Stomach (tissue), 9 donors: Measurements from ENCODE around the gene AIF1L. TPM values are rescaled to one million over a fixed set of nuclear protein-coding genes. Genes with fewer than 3 reads are reported as not detected.

Experiments
- DNase-seq, 2 donors: peaks; one replicate each; pipeline versions ENCODE4 v3.0.0 to v3.0.0-alpha.2; 2013 to 2019
- H3K27ac ChIP-seq, 5 donors: fragments of 200-600 bp in 4 of 5; sonication (generic) in 4 of 5; one replicate each; pipeline ENCODE4 v1.5.1; 2013 to 2019; ENCODE audit warnings: mild to moderate bottlenecking in 1 of 5, moderate library complexity in 1 of 5
- H3K27me3 ChIP-seq, 3 donors: fragments of 200-600 bp; sonication (generic); one replicate each; pipeline ENCODE4 v1.5.1; 2017 to 2019; ENCODE audit warnings: mixed run types in 1 of 3
- H3K36me3 ChIP-seq, 4 donors: fragments of 200-600 bp; sonication (generic); 1 replicate in 3 of 4; 2 replicates in 1 of 4; pipeline ENCODE4 v1.5.1; 2016 to 2019
- H3K4me1 ChIP-seq, 4 donors: fragments of 200-600 bp; sonication (generic); one replicate each; pipeline ENCODE4 v1.5.1; 2016 to 2019
- H3K4me3 ChIP-seq, 4 donors: fragments of 200-600 bp; sonication (generic) in 3 of 4; one replicate each; pipeline ENCODE4 v1.5.1; 2016 to 2019; ENCODE audit warnings: mild to moderate bottlenecking in 1 of 4
- H3K9me3 ChIP-seq, 4 donors: fragments of 200-600 bp; sonication (generic); one replicate each; pipeline ENCODE4 v1.5.1; 2016 to 2019
- EP300 ChIP-seq: sonication (generic); formaldehyde crosslinking; IDR thresholded peaks from one replicate; pipeline ENCODE4 v1.6.1; 2017; ENCODE audit warnings: antibody characterized with exemption
- POLR2A ChIP-seq, 4 donors: fragments of 450-650 bp; IDR thresholded peaks; one replicate each; pipeline ENCODE4 v1.6.1; 2016; ENCODE audit warnings: antibody characterized with exemption in 4 of 4, control low read depth in 2 of 4, mild to moderate bottlenecking in 1 of 4, moderate library complexity in 1 of 4
- POLR2AphosphoS5 ChIP-seq, 3 donors: sonication (generic); formaldehyde crosslinking; IDR thresholded peaks; one replicate each; pipeline ENCODE4 v1.6.1; 2016; ENCODE audit warnings: antibody characterized with exemption in 3 of 3
- WGBS, 5 donors: extraction: QIAGEN DNeasy Blood & Tissue Kit in 3 of 5; methylation state at CpG; one replicate each; pipeline versions ENCODE4 v1.1.5 to v1.1.7; 2013 to 2018; 5-methylcytosine and 5-hydroxymethylcytosine counted together
- intact Hi-C: fragments of 100-400 bp; cut with DNase I; formaldehyde crosslinking; loops from one replicate; pipeline ENCODE4 v1.15.1; 2023; ENCODE audit warnings: low total_unique reads
- polyA plus RNA-seq, 3 donors: library from polyadenylated mRNA; stranded (reverse); fragments of 200-250 nt; gene quantifications; one replicate each; pipeline ENCODE4 v1.2.3, GENCODE V29; 2013
- total RNA-seq, 5 donors: library from RNA; depleted of rRNA; stranded (reverse); fragments of >200 nt; gene quantifications; one replicate each; pipeline versions ENCODE4 v1.1.0 to v1.2.3, GENCODE V29; 2014 to 2016
- TF ChIP-seq, protein P1 (sequence below), 7 experiments: fragments of 450-650 bp in 4 of 7; fragments of 200-600 bp in 3 of 7; sonication (generic) in 3 of 7; IDR thresholded peaks; one replicate each; pipeline ENCODE4 v1.5.1; 2016 to 2019; ENCODE audit warnings: antibody characterized with exemption in 7 of 7, control low read depth in 2 of 7, mild to moderate bottlenecking in 1 of 7
- donor health status: healthy with polysubstance abuse.
- donor health status: Bipolar disorder and iron deficiency.
- donor health status: healthy.

AIF1L gene
- total and polyA plus RNA-seq, 8 donors: 1.2 to 18.4 (median 9.0) TPM; not detected in 2

DNA sequence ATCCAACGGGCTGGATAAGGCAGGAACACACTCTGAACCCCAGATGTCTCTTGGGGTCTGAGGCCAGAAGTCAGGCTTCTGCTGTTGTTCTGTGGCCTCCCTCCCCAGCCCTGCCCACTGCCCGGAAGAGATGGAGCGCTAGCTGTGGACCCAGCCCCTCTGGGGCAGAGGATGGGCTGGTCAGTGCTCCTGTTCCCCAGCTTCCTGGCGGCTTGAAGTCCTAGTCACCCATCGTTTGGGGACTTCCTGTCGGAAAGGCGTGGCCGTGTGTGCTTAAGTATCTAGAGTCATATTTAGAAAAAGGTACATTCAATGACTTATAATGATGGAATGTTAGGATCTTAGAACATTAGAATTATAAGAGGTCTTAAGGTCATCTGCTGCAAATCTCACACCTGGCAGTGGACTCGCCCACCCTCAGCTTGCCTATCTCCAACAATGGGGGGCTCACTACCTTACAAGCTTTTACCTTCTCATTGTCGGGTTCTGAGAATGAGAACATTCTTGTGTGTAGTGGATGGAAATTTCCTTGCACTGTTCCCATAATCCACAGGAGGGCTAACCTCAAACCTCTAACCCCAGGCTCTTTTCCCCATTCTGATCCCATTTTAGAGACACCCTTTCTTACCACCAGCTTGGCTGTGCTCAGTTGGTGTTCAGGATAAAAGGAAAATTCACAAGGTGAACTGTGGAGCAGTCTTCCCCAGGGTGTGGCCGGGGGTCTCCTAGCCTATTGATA is 13.4 kb upstream of the AIF1L start:
- Histone ChIP-seq H3K9me3 (no peaks in the 10 kb centered on the region), H3K27ac (no peak overlapping the region), H3K4me1 (no peaks in the 10 kb centered on the region), H3K36me3 (no peaks in the 10 kb centered on the region), H3K4me3 (no peak overlapping the region), H3K27me3 (peaks cover 0 to 19% (median 0%) of the 10 kb centered on the region in 3 donors)
- 46 to 56% (median 54%) methylated on average over 9 to 11 of the region's 11 CpGs for WGBS, 5 donors
- TF ChIP-seq POLR2A (IDR thresholded peaks at IDR 0.05) (no peak), POLR2AphosphoS5 (IDR thresholded peaks at IDR 0.05) (no peak), EP300 (no peak)
- TF ChIP-seq, protein P1, sequence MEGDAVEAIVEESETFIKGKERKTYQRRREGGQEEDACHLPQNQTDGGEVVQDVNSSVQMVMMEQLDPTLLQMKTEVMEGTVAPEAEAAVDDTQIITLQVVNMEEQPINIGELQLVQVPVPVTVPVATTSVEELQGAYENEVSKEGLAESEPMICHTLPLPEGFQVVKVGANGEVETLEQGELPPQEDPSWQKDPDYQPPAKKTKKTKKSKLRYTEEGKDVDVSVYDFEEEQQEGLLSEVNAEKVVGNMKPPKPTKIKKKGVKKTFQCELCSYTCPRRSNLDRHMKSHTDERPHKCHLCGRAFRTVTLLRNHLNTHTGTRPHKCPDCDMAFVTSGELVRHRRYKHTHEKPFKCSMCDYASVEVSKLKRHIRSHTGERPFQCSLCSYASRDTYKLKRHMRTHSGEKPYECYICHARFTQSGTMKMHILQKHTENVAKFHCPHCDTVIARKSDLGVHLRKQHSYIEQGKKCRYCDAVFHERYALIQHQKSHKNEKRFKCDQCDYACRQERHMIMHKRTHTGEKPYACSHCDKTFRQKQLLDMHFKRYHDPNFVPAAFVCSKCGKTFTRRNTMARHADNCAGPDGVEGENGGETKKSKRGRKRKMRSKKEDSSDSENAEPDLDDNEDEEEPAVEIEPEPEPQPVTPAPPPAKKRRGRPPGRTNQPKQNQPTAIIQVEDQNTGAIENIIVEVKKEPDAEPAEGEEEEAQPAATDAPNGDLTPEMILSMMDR (IDR thresholded peaks at IDR 0.05): no peak
- no peak for DNase-seq
- intact Hi-C loops: no loop called here

DNA sequence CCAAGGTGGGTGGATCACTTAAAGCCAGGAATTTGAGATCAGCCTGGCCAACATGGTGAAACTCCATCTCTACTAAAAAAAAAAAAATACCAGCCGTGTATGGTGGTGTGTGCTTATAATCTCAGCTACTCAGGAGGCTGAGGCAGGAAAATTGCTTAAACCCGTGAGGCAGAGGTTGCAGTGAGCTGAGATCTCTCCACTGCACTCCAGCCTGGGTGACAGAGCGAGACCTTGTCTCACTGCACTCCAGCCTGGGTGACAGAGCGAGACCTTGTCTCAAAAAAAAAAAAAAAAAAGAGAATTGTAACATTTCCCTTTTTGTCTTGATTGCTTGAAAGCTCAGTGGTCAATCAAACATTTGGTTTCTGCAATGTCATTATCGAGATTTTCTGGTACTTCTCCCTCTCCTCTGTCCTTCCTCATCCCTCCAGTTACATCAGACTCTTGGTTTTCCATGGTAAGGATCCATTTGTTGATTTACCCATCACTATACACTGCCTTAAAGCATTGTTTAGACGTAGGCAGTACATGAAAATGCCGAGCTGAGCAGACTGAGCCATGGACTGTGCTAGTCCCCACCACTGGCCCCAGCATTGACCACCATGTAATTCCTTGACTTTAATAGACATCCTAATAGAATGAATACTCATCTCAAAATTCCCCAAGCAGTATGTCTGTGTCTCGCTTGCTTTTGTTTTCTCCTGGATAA is 11.5 kb upstream of the AIF1L start:
- no peaks in the 10 kb centered on the region for H3K4me1 ChIP-seq
- H3K36me3 ChIP-seq: no peaks in the 10 kb centered on the region
- no peak overlapping the region for H3K27ac ChIP-seq
- H3K27me3 ChIP-seq: peaks cover 0 to 20% (median 0%) of the 10 kb centered on the region in 3 donors
- TF ChIP-seq POLR2AphosphoS5 (IDR thresholded peaks at IDR 0.05) (no peak), EP300 (no peak), POLR2A (IDR thresholded peaks at IDR 0.05) (no peak)
- TF ChIP-seq, protein P1 (IDR thresholded peaks at IDR 0.05): no peak
- DNase-seq: no peak
- 69 to 81% (median 74%) methylated on average over 8 of the region's 8 CpGs for whole genome bisulfite sequencing, 5 donors
- intact Hi-C loops: no loop called here
- H3K4me3 ChIP-seq: no peak overlapping the region
- no peaks in the 10 kb centered on the region for H3K9me3 ChIP-seq

DNA sequence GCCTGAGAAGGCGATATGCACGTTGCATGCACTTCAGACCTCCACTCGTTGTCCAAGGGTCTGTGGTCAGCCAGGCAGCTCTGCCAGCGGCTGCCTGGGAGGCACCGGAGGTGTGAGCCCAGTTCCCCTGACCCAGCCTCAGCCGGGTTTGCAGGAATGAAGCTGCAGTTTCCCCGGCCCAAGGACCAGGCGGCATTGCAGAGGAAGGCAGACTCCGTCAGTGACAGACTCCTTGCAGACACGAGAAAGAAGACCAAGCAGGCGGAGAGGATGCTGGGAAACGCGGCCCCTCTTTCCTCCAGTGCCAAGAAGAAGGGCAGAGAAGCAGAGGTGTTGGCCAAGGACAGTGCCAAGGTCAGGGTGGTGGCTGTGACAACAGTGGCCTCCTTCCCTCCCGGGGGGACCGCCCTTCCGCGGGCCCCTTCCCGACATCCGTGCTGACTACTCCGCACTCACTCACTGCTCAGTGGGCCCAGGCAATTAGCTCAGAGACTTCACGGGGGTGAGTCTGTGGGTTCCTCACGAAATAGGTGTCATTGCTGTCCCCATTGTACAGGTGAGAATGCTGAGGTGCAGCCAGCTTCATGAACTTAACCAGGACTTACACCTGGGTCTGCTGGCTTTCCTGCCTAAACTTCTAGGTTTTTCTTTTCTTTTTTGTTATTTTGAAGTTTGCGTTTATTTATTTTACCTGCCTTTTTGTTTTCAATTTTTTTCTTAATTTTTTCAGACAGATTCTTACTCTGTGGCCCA is 10.8 kb upstream of the AIF1L start:
- intact Hi-C loops: no loop called here

More for the DNA sequence above, 10.8 kb upstream of the AIF1L start:
- 76 to 82% (median 81%) methylated on average over 23 of the region's 23 CpGs for WGBS, 5 donors
- no peaks in the 10 kb centered on the region for H3K4me1 ChIP-seq
- no peaks in the 10 kb centered on the region for H3K36me3 ChIP-seq
- peaks cover 0 to 20% (median 0%) of the 10 kb centered on the region in 3 donors for H3K27me3 ChIP-seq
- H3K4me3 ChIP-seq: no peak overlapping the region
- TF ChIP-seq, protein P1 (IDR thresholded peaks at IDR 0.05): no peak
- no peak for TF ChIP-seq POLR2A (IDR thresholded peaks at IDR 0.05)
- no peak for TF ChIP-seq POLR2AphosphoS5 (IDR thresholded peaks at IDR 0.05)
- TF ChIP-seq EP300: no peak
- H3K9me3 ChIP-seq: no peaks in the 10 kb centered on the region
- DNase-seq: no peak
- H3K27ac ChIP-seq: no peak overlapping the region
